ENCODE data around the gene CLEC2D.

DNA sequence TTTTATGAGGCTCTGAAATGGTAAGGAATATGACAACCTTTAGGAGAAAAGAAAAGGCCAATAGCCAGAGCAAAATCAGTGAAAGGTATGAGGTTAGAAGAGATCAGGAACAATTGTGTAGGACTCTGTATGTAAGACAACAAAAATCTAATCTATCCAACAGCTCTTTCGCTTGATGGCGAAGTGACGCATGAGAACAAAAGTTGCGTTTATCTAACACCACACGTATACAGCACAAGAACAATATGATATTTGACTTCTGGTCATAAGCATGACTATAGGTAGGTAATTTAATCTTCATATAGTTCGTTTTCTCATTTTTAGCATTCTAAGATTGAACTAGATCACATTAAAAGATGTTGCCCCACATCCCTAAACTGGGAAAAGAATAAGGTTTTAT, 61.9 kb downstream of the CLEC2D start:
- TF ChIP-seq SP1 (IDR thresholded peaks at IDR 0.05) (no peak), MAX (IDR thresholded peaks at IDR 0.05) (no peak), YY1 (IDR thresholded peaks at IDR 0.05) (no peak), ZBTB33 (IDR thresholded peaks at IDR 0.05) (no peak), RAD21 (IDR thresholded peaks at IDR 0.05) (no peak), TAF1 (conservative IDR thresholded peaks at IDR 0.05) (no peak), HNF4G (IDR thresholded peaks at IDR 0.05) (no peak), EGR1 (IDR thresholded peaks at IDR 0.05; ENCODE audit: low read depth in 2 of 2) (no peak), RXRA (IDR thresholded peaks at IDR 0.05) (no peak), JUND (IDR thresholded peaks at IDR 0.05) (no peak), GABPA (IDR thresholded peaks at IDR 0.05 in 1 of 2, conservative IDR thresholded peaks at IDR 0.05 in 1 of 2) (no peak), ATF3 (IDR thresholded peaks at IDR 0.05) (no peak)
- TF ChIP-seq, protein P1, sequence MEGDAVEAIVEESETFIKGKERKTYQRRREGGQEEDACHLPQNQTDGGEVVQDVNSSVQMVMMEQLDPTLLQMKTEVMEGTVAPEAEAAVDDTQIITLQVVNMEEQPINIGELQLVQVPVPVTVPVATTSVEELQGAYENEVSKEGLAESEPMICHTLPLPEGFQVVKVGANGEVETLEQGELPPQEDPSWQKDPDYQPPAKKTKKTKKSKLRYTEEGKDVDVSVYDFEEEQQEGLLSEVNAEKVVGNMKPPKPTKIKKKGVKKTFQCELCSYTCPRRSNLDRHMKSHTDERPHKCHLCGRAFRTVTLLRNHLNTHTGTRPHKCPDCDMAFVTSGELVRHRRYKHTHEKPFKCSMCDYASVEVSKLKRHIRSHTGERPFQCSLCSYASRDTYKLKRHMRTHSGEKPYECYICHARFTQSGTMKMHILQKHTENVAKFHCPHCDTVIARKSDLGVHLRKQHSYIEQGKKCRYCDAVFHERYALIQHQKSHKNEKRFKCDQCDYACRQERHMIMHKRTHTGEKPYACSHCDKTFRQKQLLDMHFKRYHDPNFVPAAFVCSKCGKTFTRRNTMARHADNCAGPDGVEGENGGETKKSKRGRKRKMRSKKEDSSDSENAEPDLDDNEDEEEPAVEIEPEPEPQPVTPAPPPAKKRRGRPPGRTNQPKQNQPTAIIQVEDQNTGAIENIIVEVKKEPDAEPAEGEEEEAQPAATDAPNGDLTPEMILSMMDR (IDR thresholded peaks at IDR 0.05; ENCODE audit: low read depth, low read length, missing input control), result no peak
- TF ChIP-seq, protein P2, sequence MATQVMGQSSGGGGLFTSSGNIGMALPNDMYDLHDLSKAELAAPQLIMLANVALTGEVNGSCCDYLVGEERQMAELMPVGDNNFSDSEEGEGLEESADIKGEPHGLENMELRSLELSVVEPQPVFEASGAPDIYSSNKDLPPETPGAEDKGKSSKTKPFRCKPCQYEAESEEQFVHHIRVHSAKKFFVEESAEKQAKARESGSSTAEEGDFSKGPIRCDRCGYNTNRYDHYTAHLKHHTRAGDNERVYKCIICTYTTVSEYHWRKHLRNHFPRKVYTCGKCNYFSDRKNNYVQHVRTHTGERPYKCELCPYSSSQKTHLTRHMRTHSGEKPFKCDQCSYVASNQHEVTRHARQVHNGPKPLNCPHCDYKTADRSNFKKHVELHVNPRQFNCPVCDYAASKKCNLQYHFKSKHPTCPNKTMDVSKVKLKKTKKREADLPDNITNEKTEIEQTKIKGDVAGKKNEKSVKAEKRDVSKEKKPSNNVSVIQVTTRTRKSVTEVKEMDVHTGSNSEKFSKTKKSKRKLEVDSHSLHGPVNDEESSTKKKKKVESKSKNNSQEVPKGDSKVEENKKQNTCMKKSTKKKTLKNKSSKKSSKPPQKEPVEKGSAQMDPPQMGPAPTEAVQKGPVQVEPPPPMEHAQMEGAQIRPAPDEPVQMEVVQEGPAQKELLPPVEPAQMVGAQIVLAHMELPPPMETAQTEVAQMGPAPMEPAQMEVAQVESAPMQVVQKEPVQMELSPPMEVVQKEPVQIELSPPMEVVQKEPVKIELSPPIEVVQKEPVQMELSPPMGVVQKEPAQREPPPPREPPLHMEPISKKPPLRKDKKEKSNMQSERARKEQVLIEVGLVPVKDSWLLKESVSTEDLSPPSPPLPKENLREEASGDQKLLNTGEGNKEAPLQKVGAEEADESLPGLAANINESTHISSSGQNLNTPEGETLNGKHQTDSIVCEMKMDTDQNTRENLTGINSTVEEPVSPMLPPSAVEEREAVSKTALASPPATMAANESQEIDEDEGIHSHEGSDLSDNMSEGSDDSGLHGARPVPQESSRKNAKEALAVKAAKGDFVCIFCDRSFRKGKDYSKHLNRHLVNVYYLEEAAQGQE (IDR thresholded peaks at IDR 0.05), result no peak

Measured in liver (tissue), 3 donors.